COLO668 (cell line): ENCODE data around the gene GPX7.

ENCODE experiments used
- DNase-seq: peaks from one replicate; lab custom pipeline; 2025; ENCODE audit not compliant: unreplicated experiment; lab: John Stamatoyannopoulos, UW

Gene GPX7

GRCh38 chr1:52585474-52585873 lies 16.7 kb upstream of the GPX7 start:
- DNase-seq: no peak

GRCh38 chr1:52588027-52588426 lies 14.1 kb upstream of the GPX7 start:
- no peak for DNase-seq

- DNase-seq: no peak
Measured at GRCh38 chr1:52588535-52588934, 13.6 kb upstream of the GPX7 start.

- DNase-seq: no peak
Measured at GRCh38 chr1:52590266-52590665, 11.9 kb upstream of the GPX7 start.

- no peak for DNase-seq
Measured at GRCh38 chr1:52592637-52593323, 9.4 kb upstream of the GPX7 start.

- DNase-seq: no peak
Measured at GRCh38 chr1:52593495-52593894, 8.7 kb upstream of the GPX7 start.

- no peak for DNase-seq
Measured at GRCh38 chr1:52595061-52595460, 7.1 kb upstream of the GPX7 start.

GRCh38 chr1:52597912-52598311 lies 4.3 kb upstream of the GPX7 start:
- DNase-seq: no peak

- no peak for DNase-seq
Measured at GRCh38 chr1:52598729-52599128, 3.4 kb upstream of the GPX7 start.

GRCh38 chr1:52599236-52599635 lies 2.9 kb upstream of the GPX7 start:
- no peak for DNase-seq

GRCh38 chr1:52600533-52601179 lies 1.5 kb upstream of the GPX7 start:
- DNase-seq: no peak

GRCh38 chr1:52601519-52601918 lies 652 bp upstream of the GPX7 start:
- DNase-seq: no peak

GRCh38 chr1:52602856-52603600 lies 857 bp downstream of the GPX7 start:
- no peak for DNase-seq

GRCh38 chr1:52603630-52604029 lies 1.5 kb downstream of the GPX7 start:
- DNase-seq: no peak

- no peak for DNase-seq
Measured at GRCh38 chr1:52604063-52604770, 2.0 kb downstream of the GPX7 start.

- DNase-seq: no peak
Measured at GRCh38 chr1:52613636-52614373, 11.6 kb downstream of the GPX7 start.

GRCh38 chr1:52614671-52615070 lies 12.5 kb downstream of the GPX7 start:
- no peak for DNase-seq

GRCh38 chr1:52615489-52616042 lies 13.4 kb downstream of the GPX7 start:
- no peak for DNase-seq

GRCh38 chr1:52621950-52622349 lies 19.8 kb downstream of the GPX7 start:
- DNase-seq: no peak

- no peak for DNase-seq
Measured at GRCh38 chr1:52623812-52624211, 21.6 kb downstream of the GPX7 start.

GRCh38 chr1:52627028-52627427 lies 24.9 kb downstream of the GPX7 start:
- no peak for DNase-seq
